GM19099 (cell line): ENCODE measurements around the gene CPNE4.

ENCODE experiments used
- POLR2A ChIP-seq: IDR thresholded peaks from 3 replicates; pipeline ENCODE4 v1.6.1; 2011; ENCODE audit warnings: low read depth; ENCODE audit not compliant: insufficient read length; ENCODE audit errors: extremely low read depth

CPNE4 gene

GRCh38 chr3:131881777-131882176 lies 153.0 kb downstream of the CPNE4 start:
- no peak for TF ChIP-seq POLR2A

GRCh38 chr3:131880948-131881347 lies 153.9 kb downstream of the CPNE4 start:
- TF ChIP-seq POLR2A: no peak

GRCh38 chr3:131868203-131868602 lies 166.6 kb downstream of the CPNE4 start:
- no peak for TF ChIP-seq POLR2A

- TF ChIP-seq POLR2A: no peak
Observed at GRCh38 chr3:131856171-131856570, 178.6 kb downstream of the CPNE4 start.

- TF ChIP-seq POLR2A: no peak
Observed at GRCh38 chr3:131850223-131850622, 184.6 kb downstream of the CPNE4 start.

GRCh38 chr3:131849616-131850015 lies 185.2 kb downstream of the CPNE4 start:
- TF ChIP-seq POLR2A: no peak

GRCh38 chr3:131847966-131848510 lies 186.8 kb downstream of the CPNE4 start:
- TF ChIP-seq POLR2A: no peak

- TF ChIP-seq POLR2A: no peak
Observed at GRCh38 chr3:131846296-131846924, 188.4 kb downstream of the CPNE4 start.

GRCh38 chr3:131843174-131843573 lies 191.6 kb downstream of the CPNE4 start:
- no peak for TF ChIP-seq POLR2A

GRCh38 chr3:131840156-131840797 lies 194.5 kb downstream of the CPNE4 start:
- no peak for TF ChIP-seq POLR2A

GRCh38 chr3:131835906-131836305 lies 198.9 kb downstream of the CPNE4 start:
- TF ChIP-seq POLR2A: no peak

GRCh38 chr3:131831608-131832007 lies 203.2 kb downstream of the CPNE4 start:
- no peak for TF ChIP-seq POLR2A

GRCh38 chr3:131821191-131821762 lies 213.5 kb downstream of the CPNE4 start:
- no peak for TF ChIP-seq POLR2A

- no peak for TF ChIP-seq POLR2A
Observed at GRCh38 chr3:131819381-131820055, 215.3 kb downstream of the CPNE4 start.

- TF ChIP-seq POLR2A: no peak
Observed at GRCh38 chr3:131812433-131812832, 222.4 kb downstream of the CPNE4 start.
